ENCODE results near the gene SND1.

Gene SND1

GRCh38 chr7:127973832-127974231 lies 321.8 kb downstream of the SND1 start:
- H3F3A ChIP-seq (ENCODE audit: insufficient read depth, low read length), result peaks cover 4% of the 10 kb centered on the region; the same call in 1 of the 2 replicates
- H3K9me3 ChIP-seq (replicated peaks; ENCODE audit: insufficient read depth, low read length), result no peaks in the 10 kb centered on the region
- H3K4me2 ChIP-seq (ENCODE audit: low read depth, low read length), result no peak overlapping the region
- no peak overlapping the region for H2AFZ ChIP-seq (ENCODE audit: low read length)
- no peak overlapping the region for H3K4me3 ChIP-seq (ENCODE audit: low read length)
- no peak for TF ChIP-seq EZH2phosphoT487 (IDR thresholded peaks at IDR 0.05; ENCODE audit: low read length)
- TF ChIP-seq EZH2 (optimal IDR thresholded peaks at IDR 0.05; ENCODE audit: low read depth, low read length), result no peak
- TF ChIP-seq CTCF (IDR thresholded peaks at IDR 0.05; ENCODE audit: low read length), result no peak
- H3K79me2 ChIP-seq (ENCODE audit: low read length), result peaks cover 57% of the 10 kb centered on the region
- no peaks in the 10 kb centered on the region for H3K9me2 ChIP-seq (replicated peaks; ENCODE audit: insufficient read depth, low read length)
- DNase-seq, result no peak
- no peak overlapping the region for H3K27ac ChIP-seq (ENCODE audit: low read length)
- H3K9ac ChIP-seq (ENCODE audit: low read length), result no peak overlapping the region
- H4K20me1 ChIP-seq (ENCODE audit: insufficient read depth, low read length), result no peaks in the 10 kb centered on the region
- H3K36me3 ChIP-seq (replicated peaks; ENCODE audit: insufficient read depth, low read length), result peaks cover 20% of the 10 kb centered on the region
- no peaks in the 10 kb centered on the region for H3K4me1 ChIP-seq (ENCODE audit: low read length)
- H3K27me3 ChIP-seq (replicated peaks; ENCODE audit: insufficient read depth, low read length), result no peaks in the 10 kb centered on the region

GRCh38 chr7:127974446-127975035 lies 322.5 kb downstream of the SND1 start:
- H3K9ac ChIP-seq (ENCODE audit: low read length), result no peak overlapping the region
- H2AFZ ChIP-seq (ENCODE audit: low read length), result no peak overlapping the region
- H4K20me1 ChIP-seq (ENCODE audit: insufficient read depth, low read length), result no peaks in the 10 kb centered on the region
- H3K9me3 ChIP-seq (replicated peaks; ENCODE audit: insufficient read depth, low read length), result no peaks in the 10 kb centered on the region
- H3F3A ChIP-seq (ENCODE audit: insufficient read depth, low read length), result peaks cover 4% of the 10 kb centered on the region; the same call in 1 of the 2 replicates
- TF ChIP-seq EZH2 (optimal IDR thresholded peaks at IDR 0.05; ENCODE audit: low read depth, low read length) (no peak), EZH2phosphoT487 (IDR thresholded peaks at IDR 0.05; ENCODE audit: low read length) (no peak), CTCF (IDR thresholded peaks at IDR 0.05; ENCODE audit: low read length) (no peak)
- no peak overlapping the region for H3K4me2 ChIP-seq (ENCODE audit: low read depth, low read length)
- peaks cover 52% of the 10 kb centered on the region for H3K79me2 ChIP-seq (ENCODE audit: low read length)
- peaks cover 20% of the 10 kb centered on the region for H3K36me3 ChIP-seq (replicated peaks; ENCODE audit: insufficient read depth, low read length)
- no peak for DNase-seq
- no peak overlapping the region for H3K27ac ChIP-seq (ENCODE audit: low read length)
- no peaks in the 10 kb centered on the region for H3K9me2 ChIP-seq (replicated peaks; ENCODE audit: insufficient read depth, low read length)
- H3K4me1 ChIP-seq (ENCODE audit: low read length), result no peaks in the 10 kb centered on the region
- no peaks in the 10 kb centered on the region for H3K27me3 ChIP-seq (replicated peaks; ENCODE audit: insufficient read depth, low read length)
- H3K4me3 ChIP-seq (ENCODE audit: low read length), result no peak overlapping the region

GRCh38 chr7:127976056-127976737 lies 324.2 kb downstream of the SND1 start:
- DNase-seq, result no peak
- H3K36me3 ChIP-seq (replicated peaks; ENCODE audit: insufficient read depth, low read length), result peaks cover 20% of the 10 kb centered on the region

More at GRCh38 chr7:127976056-127976737, 324.2 kb downstream of the SND1 start:
- TF ChIP-seq EZH2 (optimal IDR thresholded peaks at IDR 0.05; ENCODE audit: low read depth, low read length) (no peak), EZH2phosphoT487 (IDR thresholded peaks at IDR 0.05; ENCODE audit: low read length) (no peak), CTCF (IDR thresholded peaks at IDR 0.05; ENCODE audit: low read length) (no peak)
- H2AFZ ChIP-seq (ENCODE audit: low read length), result no peak overlapping the region
- H4K20me1 ChIP-seq (ENCODE audit: insufficient read depth, low read length), result no peaks in the 10 kb centered on the region
- no peak overlapping the region for H3K27ac ChIP-seq (ENCODE audit: low read length)
- peaks cover 48% of the 10 kb centered on the region for H3K79me2 ChIP-seq (ENCODE audit: low read length)
- no peaks in the 10 kb centered on the region for H3K9me2 ChIP-seq (replicated peaks; ENCODE audit: insufficient read depth, low read length)
- no peaks in the 10 kb centered on the region for H3K27me3 ChIP-seq (replicated peaks; ENCODE audit: insufficient read depth, low read length)
- H3F3A ChIP-seq (ENCODE audit: insufficient read depth, low read length), result no peaks in the 10 kb centered on the region
- H3K9ac ChIP-seq (ENCODE audit: low read length), result no peak overlapping the region
- no peaks in the 10 kb centered on the region for H3K9me3 ChIP-seq (replicated peaks; ENCODE audit: insufficient read depth, low read length)
- H3K4me3 ChIP-seq (ENCODE audit: low read length), result no peak overlapping the region
- no peak overlapping the region for H3K4me2 ChIP-seq (ENCODE audit: low read depth, low read length)
- H3K4me1 ChIP-seq (ENCODE audit: low read length), result no peaks in the 10 kb centered on the region

Measured in MM.1S (cell line).